ENCODE data around the gene KIF16B. TPM values are rescaled to one million over a fixed set of nuclear protein-coding genes. Genes with fewer than 3 reads are reported as not detected.

KIF16B gene
- total RNA-seq, 1 experiment from 2014 or later = 6.1 TPM

DNA sequence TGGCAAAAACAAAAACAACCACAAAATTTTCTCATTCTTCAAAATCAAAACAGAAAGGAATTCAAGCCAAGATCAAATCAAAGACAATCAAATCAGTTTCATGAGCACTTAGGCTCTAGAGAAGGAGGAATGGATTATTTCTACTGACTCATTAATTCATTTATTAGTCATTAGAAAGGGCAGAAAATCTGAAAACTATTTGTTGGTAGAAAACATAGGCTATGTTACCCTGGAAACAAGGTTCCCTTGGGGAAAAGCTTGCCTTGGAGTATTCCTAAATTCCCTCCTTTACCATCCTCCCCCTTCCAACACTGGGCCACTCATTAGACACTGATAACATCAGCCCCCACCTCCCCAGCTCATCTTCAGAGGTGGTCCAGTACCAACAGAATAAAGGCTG is 17.5 kb downstream of the KIF16B start:
- DNase-seq (ENCODE audit: low read depth) = no peak

DNA sequence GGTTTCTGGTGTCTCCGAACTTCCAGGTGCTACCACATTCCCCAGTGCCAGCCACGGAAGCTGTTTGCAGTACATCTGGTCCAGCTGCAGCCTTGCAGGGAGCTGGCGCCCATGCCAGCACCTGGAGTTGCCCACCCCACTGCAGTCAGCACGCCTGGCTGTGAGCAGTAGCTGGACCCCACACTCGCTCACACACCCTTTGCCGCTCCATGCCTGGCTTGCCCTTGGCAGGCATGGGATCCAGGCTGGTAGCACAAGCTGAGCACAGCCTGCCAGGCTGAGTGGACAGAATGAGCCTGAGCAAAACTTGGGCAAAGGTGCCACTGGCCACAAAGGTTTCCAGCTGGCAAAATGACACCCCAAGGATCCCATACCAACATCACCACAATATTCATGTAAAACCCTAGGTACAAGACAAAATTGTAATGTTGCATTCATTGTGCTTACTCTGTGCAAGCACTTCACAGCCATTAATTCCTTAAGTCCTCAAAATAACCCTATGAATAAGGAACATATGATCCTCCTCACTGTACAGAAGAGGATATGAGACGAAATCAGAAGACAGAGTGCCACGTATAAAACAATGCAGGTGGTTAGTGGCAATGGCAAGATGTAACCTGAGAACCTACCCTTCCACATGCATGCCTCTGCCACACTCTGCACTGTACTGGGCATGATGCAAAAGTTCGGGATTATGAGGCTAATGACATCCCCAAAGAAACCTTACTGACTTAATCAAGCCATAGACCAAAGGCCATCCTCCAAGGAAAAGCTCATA is 18.3 kb downstream of the KIF16B start:
- no peak for DNase-seq (ENCODE audit: low read depth)

DNA sequence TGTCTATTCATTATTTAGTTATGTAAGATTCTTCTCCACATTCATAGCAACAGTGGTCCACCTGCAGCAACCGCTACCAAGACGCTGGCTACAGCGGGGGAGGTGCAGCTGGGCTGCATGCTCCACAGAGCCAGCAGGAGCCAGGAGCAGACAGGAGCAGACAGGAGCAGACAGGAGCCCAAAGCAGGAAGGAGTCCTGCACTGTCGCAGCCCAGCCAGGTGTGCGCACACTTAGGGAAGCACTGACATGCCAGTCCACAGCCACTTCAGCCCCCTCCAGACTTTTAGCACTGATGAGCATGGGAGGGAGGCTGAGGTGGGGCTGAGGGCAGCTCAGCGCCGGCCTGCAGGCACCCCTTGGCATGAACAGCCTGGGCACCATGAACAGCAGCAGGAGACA is 19.6 kb downstream of the KIF16B start:
- no peak for DNase-seq (ENCODE audit: low read depth)

DNA sequence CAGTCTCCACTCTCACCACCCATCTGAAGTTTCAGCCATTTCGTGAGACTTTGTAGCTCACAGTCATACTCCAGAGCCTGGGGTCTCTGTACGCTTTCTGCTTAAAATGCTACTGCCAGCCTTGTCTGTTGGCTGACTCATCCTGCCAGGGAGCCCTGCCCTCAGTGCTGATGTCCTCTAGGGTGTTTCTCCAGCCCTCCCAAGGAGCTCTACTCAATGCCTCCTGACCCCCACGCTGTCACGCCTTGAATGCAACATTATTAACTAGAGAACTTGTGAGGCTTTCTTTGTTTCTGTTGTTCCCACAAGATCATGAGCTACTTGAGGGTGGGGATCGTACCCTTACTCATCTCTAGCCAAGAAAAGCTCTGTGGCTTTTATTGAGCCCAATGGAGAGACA is 20.1 kb downstream of the KIF16B start:
- DNase-seq (ENCODE audit: low read depth) = no peak

DNA sequence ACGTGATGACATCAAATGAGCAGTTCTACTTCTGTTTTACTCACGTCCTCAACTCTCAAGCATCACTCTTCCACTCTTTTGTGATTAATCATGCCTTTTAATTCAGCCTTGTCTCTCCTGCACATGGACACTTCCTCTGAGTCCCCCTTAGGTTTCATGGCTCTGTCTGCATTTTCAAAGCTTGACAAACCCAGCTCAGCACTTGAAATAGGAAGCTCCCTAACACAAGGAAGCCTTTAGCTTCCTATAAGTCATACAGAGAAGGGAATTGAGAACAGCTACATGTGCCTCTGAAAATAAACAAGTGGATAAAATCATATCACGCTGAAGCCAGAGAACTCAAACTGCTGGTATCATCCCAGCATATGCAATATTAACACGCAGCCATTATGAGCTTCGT is 21.2 kb downstream of the KIF16B start:
- DNase-seq (ENCODE audit: low read depth) = no peak

DNA sequence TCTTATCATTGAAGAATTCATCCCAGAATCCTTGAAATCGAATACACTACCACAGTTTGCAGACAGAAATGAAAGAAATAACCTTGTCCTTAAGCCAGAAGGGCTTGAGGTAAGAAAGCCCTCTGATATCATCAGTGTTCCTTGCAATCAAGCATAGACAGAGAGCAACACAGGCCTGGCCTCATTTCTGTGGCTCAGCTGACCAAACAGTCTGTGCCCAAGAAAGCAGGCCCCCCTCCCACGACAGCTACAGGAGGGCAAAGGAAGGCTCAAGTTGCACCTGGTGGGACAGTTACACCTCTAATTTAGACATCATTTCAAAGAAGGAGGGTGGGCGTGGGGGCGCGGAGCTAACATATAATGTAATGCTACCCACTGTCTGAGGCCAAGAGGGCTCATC is 21.6 kb downstream of the KIF16B start:
- DNase-seq (ENCODE audit: low read depth) = no peak

DNA sequence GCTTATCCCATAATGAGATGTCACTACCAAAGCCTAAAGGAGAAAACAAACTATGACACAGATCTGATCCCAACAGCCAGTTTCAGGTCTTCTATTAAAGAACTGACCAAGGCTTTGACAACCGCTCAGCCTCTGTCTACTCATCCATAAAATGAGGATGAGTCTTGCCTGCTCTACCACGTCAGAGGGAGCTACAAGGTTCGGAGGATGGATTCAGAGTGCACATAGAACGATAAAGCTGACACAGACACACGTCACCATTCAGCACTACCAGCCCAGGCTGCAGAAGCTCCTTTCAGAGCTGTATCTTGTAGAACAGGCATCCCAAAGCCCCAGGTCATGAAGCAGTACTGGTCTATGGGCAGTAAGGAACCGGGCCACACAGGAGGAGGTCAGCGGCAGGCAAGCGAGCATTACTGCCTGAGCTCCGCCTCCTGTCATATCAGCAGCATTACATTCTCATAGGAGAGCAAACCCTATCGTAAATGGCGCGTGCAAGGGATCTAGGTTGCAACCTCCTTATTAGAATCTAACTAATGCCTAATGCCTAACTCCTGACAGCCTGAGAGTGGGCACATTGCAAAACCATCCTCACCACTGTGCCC is 25.1 kb downstream of the KIF16B start:
- DNase-seq (ENCODE audit: low read depth) = no peak

DNA sequence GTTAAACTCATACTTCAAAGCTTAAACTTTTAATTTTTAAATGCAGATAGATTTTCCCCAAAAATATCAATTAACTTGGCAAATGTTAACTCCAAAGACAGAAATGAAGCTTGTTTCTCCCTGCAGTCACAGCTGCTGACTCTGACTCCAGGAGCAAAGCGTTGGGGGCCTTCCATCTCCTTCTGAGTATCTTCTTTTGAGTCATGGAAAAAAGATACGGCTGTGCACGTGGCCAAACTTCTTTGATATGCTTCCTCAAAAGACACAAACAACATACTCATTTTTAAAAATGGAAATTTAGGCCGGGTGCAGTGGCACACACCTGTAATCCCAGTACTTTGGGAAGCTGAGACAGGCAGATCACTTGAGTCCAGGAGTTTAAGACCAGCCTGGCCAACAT is 28.3 kb downstream of the KIF16B start:
- DNase-seq (ENCODE audit: low read depth) = no peak

DNA sequence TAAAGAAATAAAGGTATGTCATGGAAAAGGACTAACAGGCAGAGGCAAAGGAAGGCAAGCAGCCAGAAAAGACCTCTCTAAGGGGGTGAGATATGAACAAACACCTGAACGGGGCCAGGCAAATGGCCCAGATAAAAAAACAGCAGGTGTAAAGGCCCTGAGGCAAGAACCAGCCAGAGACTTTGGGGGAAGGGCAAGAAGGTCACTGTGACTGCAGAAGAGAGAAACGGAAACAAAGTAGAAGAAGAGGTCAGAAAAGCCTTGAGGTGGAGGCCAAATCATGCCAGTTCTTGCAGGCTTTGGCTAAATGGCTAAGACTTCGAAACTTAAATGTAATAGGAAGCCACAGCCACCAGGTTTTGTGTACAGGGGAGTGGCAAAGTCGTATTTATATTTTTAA is 30.8 kb downstream of the KIF16B start:
- DNase-seq (ENCODE audit: low read depth) = no peak

DNA sequence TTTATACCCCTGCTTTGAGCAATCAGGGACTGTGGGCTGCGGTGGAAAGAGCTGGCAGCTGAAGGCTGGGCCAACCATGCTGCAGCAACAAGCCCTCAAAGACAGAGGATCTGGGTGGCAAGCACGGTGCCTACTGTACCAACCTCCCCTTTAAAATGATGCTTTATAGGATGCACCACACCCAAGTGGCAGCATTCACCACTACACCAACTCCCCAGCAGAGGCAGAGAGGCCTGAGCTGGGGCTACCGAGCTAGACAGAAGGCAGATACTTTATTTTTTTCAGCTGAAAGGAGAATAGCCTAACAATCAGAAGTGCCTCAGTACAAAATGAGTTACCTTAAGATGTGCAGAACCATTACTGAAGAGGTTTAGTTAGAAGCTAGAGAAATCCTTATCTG is 31.4 kb downstream of the KIF16B start:
- DNase-seq (ENCODE audit: low read depth) = no peak

DNA sequence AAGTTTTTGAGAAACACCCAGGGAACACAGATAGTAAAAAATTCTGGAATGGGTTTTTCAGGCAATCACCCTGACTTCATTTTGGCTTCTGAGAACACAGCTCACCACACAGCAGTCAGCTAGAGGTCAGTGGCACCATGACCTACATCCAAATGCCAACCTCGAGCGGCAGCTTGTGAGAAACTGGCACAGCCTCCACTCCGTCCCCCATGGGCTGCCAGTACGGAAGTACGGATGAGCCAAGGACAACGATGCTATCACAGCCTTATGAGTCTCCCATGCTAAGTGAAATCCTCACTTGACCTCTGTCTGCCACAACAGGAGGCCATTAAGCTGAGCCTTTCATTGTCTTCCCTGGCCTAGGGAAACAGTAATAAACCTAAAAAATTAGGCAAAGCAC is 32.0 kb downstream of the KIF16B start:
- DNase-seq (ENCODE audit: low read depth) = no peak

DNA sequence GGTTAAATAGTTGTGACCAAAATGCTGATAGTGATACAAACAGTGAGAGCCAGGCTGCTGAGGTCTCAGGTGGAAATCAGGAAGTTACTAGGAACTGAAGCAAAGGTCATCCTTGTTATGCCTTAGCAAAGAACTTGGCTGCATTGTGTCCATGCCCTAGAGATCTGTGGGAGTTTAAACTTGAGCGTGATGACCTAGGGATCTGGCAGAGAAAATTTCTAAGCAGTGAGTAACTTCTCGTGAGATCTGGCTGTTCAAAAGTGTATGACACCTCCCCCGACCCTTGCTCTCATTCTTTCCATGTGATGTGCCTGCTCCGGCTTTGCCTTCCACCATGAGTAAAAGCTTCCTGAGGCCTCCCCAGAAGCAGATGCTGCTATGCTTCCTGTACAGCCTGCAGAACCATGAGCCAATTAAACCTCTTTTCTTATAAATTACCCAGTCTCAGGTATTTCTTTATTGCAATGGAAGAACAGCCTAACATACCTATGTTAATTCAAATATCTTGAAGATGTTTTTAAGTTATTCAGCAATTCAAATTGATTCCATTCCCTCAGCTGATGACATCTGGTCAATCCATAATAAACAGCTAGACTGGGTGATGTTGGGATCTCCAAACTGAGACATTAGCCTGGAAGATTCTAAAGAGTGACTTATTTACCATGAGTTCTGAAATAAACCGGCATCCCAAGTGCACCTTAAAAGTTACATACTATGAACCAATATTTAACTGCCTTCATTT is 33.8 kb downstream of the KIF16B start:
- DNase-seq (ENCODE audit: low read depth) = peak; percentile 6

DNA sequence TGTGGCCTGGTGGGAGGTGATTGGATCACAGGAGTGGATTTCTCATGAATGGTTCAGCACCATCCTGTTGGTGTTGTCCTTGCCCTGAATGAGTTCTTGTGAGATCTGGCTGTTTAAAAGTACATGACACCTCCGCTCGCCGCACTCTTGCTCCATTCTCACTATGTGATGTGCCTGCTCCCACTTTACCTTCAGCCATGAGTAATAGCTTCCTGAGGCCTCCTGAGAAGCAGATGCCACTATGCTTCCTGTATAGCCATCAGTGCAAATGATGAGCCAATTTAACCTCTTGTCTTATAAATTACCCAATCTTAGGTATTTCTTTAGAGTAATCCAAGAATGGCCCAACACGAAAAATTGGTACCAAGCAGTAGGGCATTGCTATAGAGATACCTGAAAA is 34.5 kb downstream of the KIF16B start:
- no peak for DNase-seq (ENCODE audit: low read depth)

DNA sequence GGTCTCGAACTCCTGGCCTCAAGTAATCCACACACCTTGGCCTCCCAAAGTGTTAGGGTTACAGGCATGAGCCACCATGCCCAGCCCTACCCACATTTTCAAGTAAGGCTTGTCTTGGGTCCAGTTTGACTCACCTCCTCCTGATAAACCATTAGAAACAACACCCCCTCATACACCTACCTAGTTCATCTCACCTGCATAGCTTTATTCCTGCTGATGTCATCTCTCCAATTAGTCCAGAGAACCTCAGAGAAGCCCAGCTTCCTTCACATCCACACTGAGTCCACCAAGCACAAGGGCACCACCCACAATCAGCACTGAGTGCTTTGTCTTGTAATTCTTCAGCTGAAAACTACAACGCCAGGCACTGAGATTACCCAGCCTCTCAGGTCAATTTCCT is 35.3 kb downstream of the KIF16B start:
- no peak for DNase-seq (ENCODE audit: low read depth)

DNA sequence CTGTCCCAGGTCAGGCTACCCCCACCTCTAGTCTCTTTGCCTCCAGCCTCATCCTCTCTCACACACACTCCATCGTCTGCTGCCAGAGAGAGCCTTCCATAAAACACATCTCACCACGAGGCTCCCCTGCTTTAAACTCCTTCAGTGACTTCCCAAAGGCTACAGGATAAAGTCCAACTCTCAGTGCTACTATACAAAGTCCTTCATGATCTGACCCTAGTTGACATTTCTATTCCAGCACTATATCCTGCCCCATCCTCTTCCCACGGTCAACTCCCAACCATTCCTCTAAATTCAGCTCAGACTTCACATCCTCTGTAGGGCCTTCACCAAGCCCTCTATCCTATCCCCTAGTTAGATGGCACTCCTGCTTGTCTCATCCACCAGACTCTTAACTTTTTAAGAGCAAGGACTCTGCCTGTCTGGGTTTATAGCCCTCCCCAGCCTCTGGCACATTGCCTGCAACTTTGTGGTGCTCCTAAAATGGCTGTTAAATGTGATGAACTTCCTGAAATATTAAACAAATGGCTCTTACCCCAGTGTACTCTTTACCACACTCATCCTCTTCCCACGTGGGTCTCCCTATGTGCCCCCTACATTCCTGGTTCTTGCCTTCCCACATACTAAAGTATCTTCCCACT is 36.1 kb downstream of the KIF16B start:
- no peak for DNase-seq (ENCODE audit: low read depth)

DNA sequence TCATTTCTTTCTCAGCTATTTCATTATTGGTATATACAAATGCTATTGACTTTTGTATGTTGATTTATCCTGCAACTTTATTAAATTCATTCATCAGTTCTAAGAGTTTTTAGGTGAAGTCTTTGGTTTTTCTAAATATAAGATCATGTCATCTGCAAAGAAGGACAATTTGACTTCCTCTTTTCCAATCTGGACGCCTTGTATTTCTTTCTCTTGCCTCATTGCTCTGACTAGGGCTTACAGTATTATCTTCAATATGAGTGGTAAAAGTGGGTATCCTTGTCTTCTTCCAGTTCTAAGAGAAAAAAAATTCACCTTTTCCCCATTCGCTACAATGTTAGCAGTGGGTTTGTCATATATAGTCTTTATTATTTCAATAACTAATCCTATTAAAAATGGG is 38.0 kb downstream of the KIF16B start:
- DNase-seq (ENCODE audit: low read depth) = no peak

DNA sequence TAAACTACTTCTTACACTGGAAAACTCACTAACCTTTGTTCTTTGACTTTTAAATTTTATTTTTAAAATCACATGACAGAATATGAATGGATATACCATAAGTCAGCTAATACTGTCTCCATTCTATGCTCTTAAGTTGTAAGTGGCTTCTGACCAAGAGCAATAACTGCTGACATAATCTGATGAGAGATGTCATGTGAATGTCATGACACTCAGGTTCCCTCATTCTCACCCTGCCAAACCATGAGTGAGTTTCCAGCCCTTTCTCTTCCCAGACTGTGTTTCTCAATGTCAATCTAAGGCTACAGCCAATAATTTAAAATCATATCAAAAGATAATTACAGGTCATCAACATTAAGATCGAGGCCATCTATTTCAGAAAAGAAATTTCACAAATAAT is 39.7 kb downstream of the KIF16B start:
- no peak for DNase-seq (ENCODE audit: low read depth)

DNA sequence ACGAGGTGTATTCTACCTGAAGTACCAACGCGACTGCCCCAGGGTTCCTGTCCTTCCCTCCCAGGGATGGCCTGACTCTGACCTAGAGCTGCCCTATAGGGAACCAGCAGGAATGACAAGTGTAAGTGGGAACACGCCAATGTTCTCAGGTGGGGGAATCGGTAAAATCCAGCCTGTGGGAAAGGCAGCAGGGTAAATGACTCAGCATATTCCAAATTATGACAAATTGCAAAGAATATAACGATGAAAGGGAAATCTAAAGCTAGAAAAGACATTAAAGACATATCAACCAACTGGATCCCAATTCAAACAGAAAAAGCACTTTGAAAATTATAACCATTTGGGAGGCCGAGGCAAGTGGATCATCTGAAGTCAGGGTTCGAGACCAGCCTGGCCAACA is 41.8 kb downstream of the KIF16B start:
- DNase-seq (ENCODE audit: low read depth) = no peak

DNA sequence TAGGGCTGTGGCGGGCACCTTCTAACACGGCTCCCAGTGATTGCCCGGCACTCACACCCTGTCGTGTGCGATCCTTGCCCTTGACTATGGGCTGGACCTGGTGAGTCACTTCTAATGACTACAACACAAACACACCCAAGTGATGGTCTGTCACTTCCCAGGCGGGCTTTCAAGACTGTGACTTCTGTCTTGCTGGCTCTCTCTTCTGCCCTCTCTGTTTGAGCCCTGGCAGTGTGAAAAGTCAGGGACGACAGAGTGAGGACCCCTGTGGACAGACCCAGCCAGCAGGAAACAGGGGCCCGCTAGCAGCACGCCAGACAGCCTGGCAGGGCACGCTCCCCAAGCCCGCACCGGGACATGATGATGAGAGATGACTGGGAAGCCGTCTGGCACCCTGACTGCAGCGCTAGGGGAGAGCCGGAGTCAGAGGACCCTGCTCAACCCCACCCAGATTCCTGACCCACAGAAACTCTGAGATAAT is 43.0 kb downstream of the KIF16B start:
- peak; percentile 64 for DNase-seq (ENCODE audit: low read depth)

DNA sequence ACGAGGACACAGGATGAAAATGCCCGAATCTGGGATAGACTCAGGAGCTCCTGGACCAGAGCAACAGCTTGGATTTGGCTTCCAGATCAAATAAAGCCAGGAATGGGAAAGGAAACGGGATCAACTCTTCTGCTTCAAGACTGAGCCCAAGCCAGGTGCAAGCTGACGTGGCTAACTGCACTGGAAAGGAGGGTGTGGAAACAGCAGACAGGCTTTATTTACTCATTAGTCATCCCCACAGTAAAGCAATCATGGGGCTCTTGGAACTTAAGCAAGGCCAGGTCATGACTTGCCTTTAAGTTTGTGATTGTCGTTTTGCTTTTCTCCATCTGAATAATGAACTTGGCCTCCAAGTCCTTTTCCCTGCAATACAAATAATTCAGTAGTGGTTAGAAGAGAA is 45.2 kb downstream of the KIF16B start:
- DNase-seq (ENCODE audit: low read depth) = peak; percentile 83

DNA sequence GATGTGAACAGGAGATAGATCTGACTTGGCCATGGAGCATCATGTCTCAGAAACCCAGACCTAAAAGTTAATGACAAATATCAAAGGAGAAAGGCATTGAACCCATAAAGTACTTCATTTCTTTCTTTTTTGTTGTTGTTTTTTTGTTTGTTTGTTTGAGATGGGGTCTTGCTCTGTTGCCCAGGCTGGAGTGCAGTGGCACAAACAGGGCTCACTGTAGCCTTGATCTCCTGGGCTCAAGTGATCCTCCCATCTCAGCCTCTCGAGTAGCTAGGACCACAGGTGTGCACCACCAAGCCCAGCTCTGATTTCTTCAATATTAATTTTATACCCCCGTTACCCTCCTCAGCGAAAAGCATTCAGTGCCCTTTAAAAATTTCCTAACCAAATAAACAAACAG is 45.8 kb downstream of the KIF16B start:
- no peak for DNase-seq (ENCODE audit: low read depth)
